Lower leg skin (tissue), 4 donors: ENCODE results near the gene COG1. TPM values are rescaled to one million over a fixed set of nuclear protein-coding genes. Genes with fewer than 3 reads are reported as not detected.

Experiments
- DNase-seq, 2 donors: peaks; one replicate each; pipeline ENCODE4 v3.0.0-alpha.2; 2019; ENCODE audit warnings: low spot score in 2 of 2
- H3K4me3 ChIP-seq: fragments of 200-600 bp; sonication (generic); 2 replicates; pipeline ENCODE4 v1.5.1; 2017; ENCODE audit warnings: mild to moderate bottlenecking, low read depth; ENCODE audit not compliant: poor library complexity, severe bottlenecking
- CTCF ChIP-seq, 3 donors: fragments of 450-650 bp; IDR thresholded peaks; one replicate each; pipeline ENCODE4 v1.5.1; 2016; ENCODE audit warnings: antibody characterized with exemption in 3 of 3, mild to moderate bottlenecking in 3 of 3, moderate library complexity in 2 of 3
- POLR2A ChIP-seq, 2 donors: fragments of 450-650 bp; IDR thresholded peaks; one replicate each; pipeline ENCODE4 v1.6.1; 2016 to 2017; ENCODE audit warnings: antibody characterized with exemption in 2 of 2, mild to moderate bottlenecking in 1 of 2, moderate library complexity in 1 of 2
- WGBS, 2 donors: methylation state at CpG; one replicate each; pipeline ENCODE4 v1.1.5; 2018; 5-methylcytosine and 5-hydroxymethylcytosine counted together
- intact Hi-C: fragments of 100-400 bp; cut with DNase I; formaldehyde crosslinking; loops from one replicate; pipeline ENCODE4 v1.15.0; 2023; ENCODE audit warnings: low total_unique reads
- total RNA-seq, 4 donors: library from RNA; depleted of rRNA; stranded (reverse); fragments of >200 nt; gene quantifications; one replicate each; pipeline ENCODE4 v1.1.0, GENCODE V29; 2016

The COG1 gene
- total RNA-seq, 4 donors from 2014 or later, result 18.3 to 33.2 (median 23.9) TPM

- WGBS, 2 donors, result 86 to 89% methylated on average over 10 of the region's 10 CpGs
- no peak overlapping the region for H3K4me3 ChIP-seq
- TF ChIP-seq CTCF (IDR thresholded peaks at IDR 0.05) (no peak), POLR2A (IDR thresholded peaks at IDR 0.05) (no peak)
- intact Hi-C loops, result no loop called here
- DNase-seq, result no peak
These were observed 7.6 kb downstream of the COG1 start for GRCh38 chr17:73200476-73200875.

GRCh38 chr17:73201215-73202069, 8.6 kb downstream of the COG1 start:
- TF ChIP-seq CTCF (IDR thresholded peaks at IDR 0.05) (peak in 1 of 3 donors; percentile 7), POLR2A (IDR thresholded peaks at IDR 0.05) (no peak)
- no peak for DNase-seq
- no peak overlapping the region for H3K4me3 ChIP-seq
- intact Hi-C loops, result no loop called here
- WGBS, 2 donors, result 86 to 88% methylated on average over 19 of the region's 19 CpGs

- 44 to 52% methylated on average over 8 of the region's 8 CpGs for WGBS, 2 donors
- TF ChIP-seq POLR2A (IDR thresholded peaks at IDR 0.05) (no peak), CTCF (IDR thresholded peaks at IDR 0.05) (no peak)
- no peak overlapping the region for H3K4me3 ChIP-seq
- intact Hi-C loops, result no loop called here
- DNase-seq, result peak in 1 of 2 donors; percentile 48
These were observed 10.4 kb downstream of the COG1 start for GRCh38 chr17:73203135-73203787.

GRCh38 chr17:73203788-73204479, 11.1 kb downstream of the COG1 start:
- TF ChIP-seq POLR2A (IDR thresholded peaks at IDR 0.05) (no peak), CTCF (IDR thresholded peaks at IDR 0.05) (no peak)
- intact Hi-C loops, result no loop called here
- no peak overlapping the region for H3K4me3 ChIP-seq
- WGBS, 2 donors, result 77 to 81% methylated on average over 10 of the region's 10 CpGs
- DNase-seq, result peak in 1 of 2 donors; percentile 76

GRCh38 chr17:73205459-73205961, 12.7 kb downstream of the COG1 start:
- 79 to 82% methylated on average over 10 of the region's 10 CpGs for WGBS, 2 donors
- intact Hi-C loops, result no loop called here
- no peak overlapping the region for H3K4me3 ChIP-seq
- no peak for TF ChIP-seq POLR2A (IDR thresholded peaks at IDR 0.05)
- no peak for TF ChIP-seq CTCF (IDR thresholded peaks at IDR 0.05)
- peak in 1 of 2 donors; percentile 59 for DNase-seq
